Measurements from ENCODE around the gene RNH1. TPM values are rescaled to one million over a fixed set of nuclear protein-coding genes. Genes with fewer than 3 reads are reported as not detected.
A peak's percentile ranks its signal among the peaks of the same experiment; 100 is the strongest.

Gene RNH1
- total RNA-seq, 2 experiments from 2014 or later = 90.6 to 99.5 TPM

DNA sequence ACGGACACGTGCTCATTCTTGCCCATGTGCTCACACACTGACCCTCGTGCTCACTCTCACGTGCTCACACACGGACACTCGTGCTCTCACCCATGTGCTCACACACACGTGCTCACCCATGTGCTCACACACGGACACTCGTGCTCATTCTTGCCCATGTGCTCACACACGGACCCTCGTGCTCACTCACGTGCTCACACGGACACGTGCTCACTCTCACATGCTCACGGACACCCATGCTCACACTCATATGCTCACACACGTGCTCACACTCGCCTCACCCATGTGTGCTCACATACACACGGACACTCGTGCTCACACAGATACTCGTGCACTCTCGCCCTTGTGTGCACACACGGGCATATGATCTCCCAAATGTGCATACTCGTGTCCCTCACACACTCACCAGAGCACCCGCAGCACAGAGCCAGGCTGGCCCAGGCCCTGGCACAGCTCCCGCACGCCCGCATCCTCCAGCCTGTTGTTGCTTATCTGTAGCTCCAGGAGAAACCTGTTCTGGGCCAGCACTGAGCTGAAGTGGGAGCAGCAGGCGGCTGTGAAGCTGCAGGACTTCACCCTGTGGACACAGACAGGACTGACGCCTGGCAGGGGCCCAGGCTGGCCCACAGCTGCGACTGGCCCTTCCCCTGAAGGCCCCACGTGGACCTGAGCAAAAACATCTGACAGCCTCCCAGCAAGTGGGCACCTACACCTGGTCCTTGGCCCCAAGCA, 9.3 kb downstream of the RNH1 start:
- no peak overlapping the region for H3K4me3 Mint-ChIP-seq
- H3K4me1 Mint-ChIP-seq = peaks cover 14% of the 10 kb centered on the region
- POLR2A ChIA-PET = no interaction called here
- H3K9me3 Mint-ChIP-seq = peaks cover 3% of the 10 kb centered on the region
- no peak for DNase-seq
- no peaks in the 10 kb centered on the region for H3K27me3 Mint-ChIP-seq
- peaks cover 38% of the 10 kb centered on the region for H3K36me3 Mint-ChIP-seq (ENCODE audit: low read depth)
- CTCF ChIA-PET = interaction anchor here (0.9 to 1.8 kb wide), 3 partner anchors 21 to 48 kb away, joined by 3 to 4 read pairs (median 3); no protein-coding TSS in a partner anchor
- no peak overlapping the region for H3K27ac Mint-ChIP-seq

DNA sequence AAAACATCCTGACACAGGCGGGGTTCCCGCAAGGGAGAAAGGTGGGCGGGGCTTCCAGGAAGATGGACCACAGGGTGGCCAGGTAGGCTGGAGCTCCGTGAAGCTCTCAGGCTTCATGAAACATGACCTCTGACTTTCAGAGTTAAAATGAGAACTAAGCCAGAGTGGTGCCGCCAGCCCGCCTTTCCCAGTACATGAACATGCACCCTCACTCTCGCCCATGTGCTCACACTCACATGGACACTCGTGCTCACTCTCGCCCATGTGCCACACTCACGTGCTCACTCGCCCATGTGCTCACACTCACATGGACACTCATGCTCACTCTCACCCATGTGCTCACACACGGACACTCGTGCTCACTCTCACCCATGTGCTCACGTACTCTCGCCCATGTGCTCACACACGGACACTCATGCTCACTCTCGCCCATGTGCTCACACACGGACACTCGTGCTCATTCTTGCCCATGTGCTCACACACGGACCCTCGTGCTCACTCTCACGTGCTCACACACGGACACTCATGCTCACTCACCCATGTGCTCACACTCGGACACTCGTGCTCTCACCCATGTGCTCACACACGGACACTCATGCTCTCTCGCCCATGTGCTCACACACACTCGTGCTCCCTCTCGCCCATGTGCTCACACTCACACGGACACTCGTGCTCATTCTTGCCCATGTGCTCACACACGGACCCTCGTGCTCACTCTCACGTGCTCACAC, 10.0 kb downstream of the RNH1 start:
- no peak for DNase-seq
- Mint-ChIP-seq H3K36me3 (ENCODE audit: low read depth) (peaks cover 38% of the 10 kb centered on the region), H3K27ac (no peak overlapping the region), H3K4me1 (peaks cover 14% of the 10 kb centered on the region), H3K9me3 (peaks cover 3% of the 10 kb centered on the region), H3K27me3 (no peaks in the 10 kb centered on the region), H3K4me3 (no peak overlapping the region)
- ChIA-PET CTCF (interaction anchor here (1.8 kb wide), 1 partner anchor 36 kb away, joined by 4 read pairs; no protein-coding TSS in a partner anchor), POLR2A (no interaction called here)

DNA sequence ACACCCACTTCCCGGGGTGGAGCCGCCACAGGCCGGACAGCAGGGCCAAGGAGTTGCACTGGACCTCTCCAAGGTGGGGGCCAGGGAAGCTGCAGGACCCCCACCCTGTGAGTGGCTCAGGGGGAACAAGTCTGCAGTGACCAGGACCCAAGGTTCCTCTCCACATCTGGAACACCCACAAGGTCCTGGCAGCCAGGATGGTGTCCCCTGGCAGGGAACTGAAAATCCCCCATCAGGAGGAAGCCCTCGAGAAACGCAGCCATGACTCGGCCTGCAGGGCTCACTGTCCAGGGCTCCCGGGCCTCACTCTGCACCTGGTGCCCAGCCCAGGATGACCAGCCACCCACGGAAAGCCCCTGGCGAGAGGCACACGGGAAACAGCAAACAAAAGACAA, 11.5 kb downstream of the RNH1 start:
- POLR2A ChIA-PET = no interaction called here
- CTCF ChIA-PET = no interaction called here
- H3K27me3 Mint-ChIP-seq = no peaks in the 10 kb centered on the region
- peaks cover 33% of the 10 kb centered on the region for H3K36me3 Mint-ChIP-seq (ENCODE audit: low read depth)
- peaks cover 3% of the 10 kb centered on the region for H3K9me3 Mint-ChIP-seq
- peaks cover 11% of the 10 kb centered on the region for H3K4me1 Mint-ChIP-seq
- no peak for DNase-seq
- no peak overlapping the region for H3K27ac Mint-ChIP-seq
- no peak overlapping the region for H3K4me3 Mint-ChIP-seq

DNA sequence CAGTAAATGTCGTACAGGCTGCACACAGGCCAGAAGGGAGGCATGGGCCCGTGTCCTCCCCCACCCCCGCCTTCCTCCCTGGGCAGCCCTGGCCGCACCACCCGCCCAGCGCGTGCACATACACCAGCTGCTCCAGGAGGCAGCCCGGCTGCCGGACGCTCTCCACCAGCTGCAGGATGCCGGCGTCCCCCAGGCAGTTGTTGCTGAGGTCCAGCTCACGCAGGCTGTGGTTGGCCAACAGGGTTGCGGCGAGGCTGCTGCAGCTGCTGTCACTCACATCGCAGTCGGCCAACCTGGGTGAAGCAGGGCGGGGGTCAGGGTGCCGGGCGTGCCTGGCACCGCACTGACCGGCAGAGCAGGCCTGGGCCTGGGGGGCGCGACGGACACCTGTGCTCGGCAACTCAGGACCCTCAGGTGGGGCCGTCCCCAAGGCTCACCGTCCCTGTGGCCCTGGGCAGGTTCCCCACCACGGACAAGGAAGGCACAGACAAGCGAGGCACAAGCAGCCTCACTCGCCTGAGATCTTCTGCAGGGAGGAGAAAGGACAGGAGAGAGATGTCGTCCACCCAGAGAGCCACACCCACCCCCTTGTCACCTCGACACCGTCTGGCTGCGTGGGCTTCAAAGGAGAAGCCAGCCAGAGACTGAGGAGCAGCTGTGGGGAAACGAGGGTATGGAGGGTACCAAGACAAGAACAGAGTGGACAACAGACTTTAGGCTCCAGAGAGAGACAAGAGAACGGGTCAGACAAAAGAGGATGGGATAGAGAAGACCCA, 12.1 kb downstream of the RNH1 start:
- Mint-ChIP-seq H3K9me3 (peaks cover 3% of the 10 kb centered on the region), H3K4me1 (peaks cover 11% of the 10 kb centered on the region), H3K27me3 (no peaks in the 10 kb centered on the region), H3K36me3 (ENCODE audit: low read depth) (peaks cover 30% of the 10 kb centered on the region), H3K27ac (no peak overlapping the region), H3K4me3 (no peak overlapping the region)
- DNase-seq = no peak
- CTCF ChIA-PET = interaction anchor here (0.6 to 1.6 kb wide), 2 partner anchors 14 to 46 kb away, joined by 3 to 4 read pairs; partner anchors contain the start of gene PTDSS2
- POLR2A ChIA-PET = no interaction called here

DNA sequence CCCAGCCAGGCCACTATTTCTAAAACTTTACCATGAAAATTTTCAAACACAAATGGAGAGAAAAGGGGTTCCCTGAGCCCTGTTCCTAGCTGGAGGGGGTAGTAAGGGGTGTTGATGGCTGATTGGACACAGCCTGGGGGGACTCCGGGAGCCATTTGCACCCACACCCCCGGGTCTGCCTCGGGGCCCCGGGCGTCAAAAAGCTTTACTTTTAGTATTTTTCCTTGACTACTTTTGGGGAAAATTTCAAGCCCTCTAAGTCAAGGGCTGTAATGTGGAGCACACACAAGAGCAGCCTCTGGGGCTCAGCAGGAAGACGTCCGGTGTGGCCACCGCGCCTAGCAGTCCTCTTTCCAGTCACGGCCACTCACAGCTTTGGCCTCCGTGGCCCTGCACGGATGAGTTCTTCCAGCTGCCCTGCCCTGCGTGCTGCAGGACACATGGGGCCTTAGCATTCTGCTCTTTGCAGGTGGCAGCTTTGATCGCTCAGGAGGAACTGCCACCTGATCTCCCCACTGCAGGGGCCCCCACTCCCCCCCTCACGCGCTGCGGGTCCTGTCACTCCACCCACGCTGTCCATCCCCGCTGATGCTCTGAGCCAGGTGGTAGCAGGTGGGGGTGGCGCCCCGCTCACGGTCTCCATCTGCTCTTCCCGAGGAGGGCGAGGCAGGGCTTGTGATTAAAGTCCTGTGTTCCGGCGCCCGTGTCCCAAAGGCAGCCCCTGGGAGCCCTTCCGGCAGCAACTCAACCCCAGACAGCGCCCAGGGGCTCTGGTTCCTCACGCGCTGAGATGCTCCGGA, 14.4 kb downstream of the RNH1 start:
- ChIA-PET POLR2A (no interaction called here), CTCF (interaction anchor here (1.5 kb wide), 1 partner anchor 63 kb away, joined by 4 read pairs; no protein-coding TSS in a partner anchor)
- no peak for DNase-seq
- H3K27ac Mint-ChIP-seq = peak overlapping the region; percentile 25
- no peaks in the 10 kb centered on the region for H3K27me3 Mint-ChIP-seq
- no peak overlapping the region for H3K4me3 Mint-ChIP-seq
- peaks cover 21% of the 10 kb centered on the region for H3K36me3 Mint-ChIP-seq (ENCODE audit: low read depth)
- H3K9me3 Mint-ChIP-seq = peaks cover 2% of the 10 kb centered on the region
- H3K4me1 Mint-ChIP-seq = peaks cover 9% of the 10 kb centered on the region

DNA sequence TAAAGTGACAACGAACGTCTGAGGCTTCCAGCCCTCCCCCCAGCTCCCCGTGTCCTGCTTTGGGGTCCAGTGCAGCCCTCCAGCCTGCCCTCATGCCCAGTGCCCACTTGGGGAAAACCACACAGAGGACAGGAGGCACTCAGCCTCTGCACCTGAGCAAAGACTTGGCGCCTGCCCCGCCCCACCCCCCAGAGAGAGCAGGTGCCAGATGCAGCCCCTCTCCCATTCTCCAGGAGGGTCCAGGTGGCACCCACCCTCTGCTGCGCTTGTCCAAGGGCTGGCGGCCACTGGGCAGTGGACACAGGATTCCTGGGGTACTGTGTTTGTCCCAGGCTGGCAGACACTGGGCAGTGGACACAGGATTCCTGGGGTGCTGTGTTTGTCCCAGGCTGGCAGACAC, 15.7 kb downstream of the RNH1 start:
- Mint-ChIP-seq H3K4me3 (no peak overlapping the region), H3K27ac (no peak overlapping the region), H3K4me1 (no peaks in the 10 kb centered on the region), H3K9me3 (no peaks in the 10 kb centered on the region), H3K36me3 (ENCODE audit: low read depth) (peaks cover 10% of the 10 kb centered on the region), H3K27me3 (no peaks in the 10 kb centered on the region)
- POLR2A ChIA-PET = no interaction called here
- CTCF ChIA-PET = no interaction called here
- DNase-seq = no peak

DNA sequence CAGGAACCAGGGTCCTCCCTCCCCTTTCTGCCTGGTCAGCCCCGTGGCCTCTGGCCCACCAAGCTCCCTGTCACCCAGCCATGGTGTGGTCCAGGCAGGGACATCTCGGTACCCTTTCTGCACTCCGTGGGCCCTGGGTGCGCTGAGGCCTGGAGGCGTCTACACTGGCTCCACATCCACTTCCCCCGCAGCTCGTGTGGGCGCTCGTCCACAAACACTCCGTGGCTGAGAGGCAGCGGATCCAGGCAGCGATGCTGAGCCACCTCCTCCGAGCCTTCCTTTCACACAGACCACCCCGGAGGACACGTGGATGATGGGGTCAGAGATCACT, 16.1 kb downstream of the RNH1 start:
- Mint-ChIP-seq H3K27ac (no peak overlapping the region), H3K9me3 (no peaks in the 10 kb centered on the region), H3K4me1 (no peaks in the 10 kb centered on the region), H3K27me3 (no peaks in the 10 kb centered on the region), H3K36me3 (ENCODE audit: low read depth) (peaks cover 8% of the 10 kb centered on the region), H3K4me3 (no peak overlapping the region)
- ChIA-PET CTCF (no interaction called here), POLR2A (no interaction called here)
- DNase-seq = no peak

DNA sequence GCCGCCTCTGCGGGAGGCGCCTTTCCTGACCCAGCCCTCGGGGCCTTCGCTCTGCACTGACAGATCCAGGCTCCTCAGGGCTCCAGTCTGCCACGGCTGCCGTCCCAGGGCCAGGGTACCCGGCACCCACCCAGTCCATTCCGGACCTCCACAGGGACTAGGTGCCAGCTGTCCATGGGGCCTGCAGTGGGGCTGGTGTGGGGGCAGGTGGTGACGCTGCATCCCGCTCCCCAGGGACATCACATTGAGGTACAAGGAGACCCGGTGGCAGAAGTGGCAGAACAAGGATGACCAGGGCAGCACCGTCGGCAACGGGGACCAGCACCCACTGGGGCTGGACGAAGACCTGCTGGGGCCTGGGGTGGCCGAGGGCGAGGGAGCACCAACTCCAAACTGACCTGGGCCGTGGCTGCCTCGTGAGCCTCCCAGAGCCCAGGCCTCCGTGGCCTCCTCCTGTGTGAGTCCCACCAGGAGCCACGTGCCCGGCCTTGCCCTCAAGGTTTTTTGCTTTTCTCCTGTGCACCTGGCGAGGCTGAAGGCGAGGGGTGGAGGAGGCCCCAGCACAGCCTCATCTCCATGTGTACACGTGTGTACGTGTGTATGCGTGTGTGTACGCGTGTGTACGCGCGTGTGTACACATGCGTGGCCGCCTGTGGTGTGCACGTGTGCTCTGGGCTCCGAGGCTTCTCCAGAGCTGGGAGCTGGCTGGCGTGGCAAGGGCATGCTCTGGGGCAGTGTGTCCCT, 16.7 kb downstream of the RNH1 start:
- Mint-ChIP-seq H3K27ac (no peak overlapping the region), H3K4me3 (no peak overlapping the region), H3K9me3 (no peaks in the 10 kb centered on the region)

DNA sequence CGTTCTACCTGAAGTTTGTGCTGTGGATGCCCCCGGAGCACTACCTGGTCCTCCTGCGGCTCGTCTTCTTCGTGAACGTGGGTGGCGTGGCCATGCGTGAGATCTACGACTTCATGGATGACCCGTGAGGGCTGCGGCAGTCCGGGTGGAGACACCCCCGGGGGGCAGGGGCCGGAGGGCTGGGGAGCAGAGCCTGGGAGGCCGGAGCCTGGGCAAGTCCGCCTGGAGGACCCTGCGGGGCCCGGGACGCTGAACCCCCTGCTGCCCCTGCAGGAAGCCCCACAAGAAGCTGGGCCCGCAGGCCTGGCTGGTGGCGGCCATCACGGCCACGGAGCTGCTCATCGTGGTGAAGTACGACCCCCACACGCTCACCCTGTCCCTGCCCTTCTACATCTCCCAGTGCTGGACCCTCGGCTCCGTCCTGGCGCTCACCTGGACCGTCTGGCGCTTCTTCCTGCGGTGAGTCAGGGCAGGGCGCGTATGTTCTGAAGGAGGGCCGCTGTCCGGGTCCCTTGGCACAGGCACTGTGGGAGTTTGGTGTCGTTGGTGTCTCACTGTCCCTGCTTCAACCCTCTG, 17.3 kb downstream of the RNH1 start:
- Mint-ChIP-seq H3K27ac (no peak overlapping the region), H3K4me3 (no peak overlapping the region), H3K27me3 (no peaks in the 10 kb centered on the region), H3K9me3 (no peaks in the 10 kb centered on the region), H3K4me1 (no peaks in the 10 kb centered on the region), H3K36me3 (ENCODE audit: low read depth) (peaks cover 3% of the 10 kb centered on the region)
- ChIA-PET CTCF (interaction anchor here (0.9 kb wide), 1 partner anchor 17 kb away, joined by 3 read pairs; no protein-coding TSS in a partner anchor), POLR2A (no interaction called here)
- DNase-seq = no peak

More for the DNA sequence above, 16.7 kb downstream of the RNH1 start:
- Mint-ChIP-seq H3K36me3 (ENCODE audit: low read depth) (peaks cover 5% of the 10 kb centered on the region), H3K4me1 (no peaks in the 10 kb centered on the region), H3K27me3 (no peaks in the 10 kb centered on the region)
- no peak for DNase-seq
- ChIA-PET CTCF (no interaction called here), POLR2A (no interaction called here)

DNA sequence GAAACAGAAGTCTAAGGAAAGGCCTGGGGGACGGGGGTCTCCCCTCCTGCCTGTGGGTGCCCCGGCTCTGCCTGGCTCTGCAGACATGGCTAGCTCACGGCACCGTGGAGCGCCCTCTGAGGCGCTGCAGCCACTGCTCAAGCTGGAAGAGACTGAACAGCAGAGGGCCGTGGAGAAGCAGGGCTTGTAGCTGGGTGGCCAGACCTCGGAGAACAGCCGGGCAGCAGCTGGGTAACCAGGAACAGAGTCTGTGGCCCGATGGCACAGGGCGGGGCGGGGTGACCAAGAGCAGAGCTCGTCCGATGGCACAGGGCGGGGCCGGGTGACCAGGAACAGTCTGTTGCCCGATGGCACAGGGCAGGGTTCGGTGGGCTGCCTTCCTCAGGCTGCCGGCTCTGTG, 18.1 kb downstream of the RNH1 start:
- no peak for DNase-seq
- H3K9me3 Mint-ChIP-seq = no peaks in the 10 kb centered on the region
- H3K27ac Mint-ChIP-seq = no peak overlapping the region
- ChIA-PET POLR2A (no interaction called here), CTCF (interaction anchor here (0.9 kb wide), 1 partner anchor 16 kb away, joined by 3 read pairs; no protein-coding TSS in a partner anchor)
- no peaks in the 10 kb centered on the region for H3K36me3 Mint-ChIP-seq (ENCODE audit: low read depth)
- no peaks in the 10 kb centered on the region for H3K27me3 Mint-ChIP-seq
- no peaks in the 10 kb centered on the region for H3K4me1 Mint-ChIP-seq
- H3K4me3 Mint-ChIP-seq = no peak overlapping the region

DNA sequence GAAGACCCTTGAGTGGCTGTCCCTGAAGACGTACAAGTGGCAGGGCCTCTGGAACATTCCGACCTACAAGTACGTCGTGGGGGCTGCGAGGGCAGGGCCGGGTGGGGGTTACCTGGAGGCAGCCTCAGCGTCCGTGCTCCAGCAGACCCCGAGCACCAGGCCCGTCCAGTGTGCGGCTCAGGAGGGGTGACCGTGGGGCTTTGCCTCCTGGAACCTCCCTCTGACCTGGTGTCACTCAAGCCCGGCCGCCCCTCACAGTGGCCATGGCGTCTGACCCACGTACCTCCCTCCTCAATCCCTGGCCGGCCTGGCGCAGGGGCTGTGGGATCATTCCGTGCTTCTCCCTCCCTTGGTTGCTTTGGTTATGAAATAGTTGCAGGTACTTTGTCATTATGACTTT, 18.5 kb downstream of the RNH1 start:
- H3K36me3 Mint-ChIP-seq (ENCODE audit: low read depth) = no peaks in the 10 kb centered on the region
- no peak for DNase-seq
- no peaks in the 10 kb centered on the region for H3K9me3 Mint-ChIP-seq
- ChIA-PET CTCF (interaction anchor here (0.9 kb wide), 1 partner anchor 16 kb away, joined by 3 read pairs; no protein-coding TSS in a partner anchor), POLR2A (no interaction called here)
- H3K27ac Mint-ChIP-seq = no peak overlapping the region
- no peaks in the 10 kb centered on the region for H3K4me1 Mint-ChIP-seq
- H3K27me3 Mint-ChIP-seq = no peaks in the 10 kb centered on the region
- no peak overlapping the region for H3K4me3 Mint-ChIP-seq

DNA sequence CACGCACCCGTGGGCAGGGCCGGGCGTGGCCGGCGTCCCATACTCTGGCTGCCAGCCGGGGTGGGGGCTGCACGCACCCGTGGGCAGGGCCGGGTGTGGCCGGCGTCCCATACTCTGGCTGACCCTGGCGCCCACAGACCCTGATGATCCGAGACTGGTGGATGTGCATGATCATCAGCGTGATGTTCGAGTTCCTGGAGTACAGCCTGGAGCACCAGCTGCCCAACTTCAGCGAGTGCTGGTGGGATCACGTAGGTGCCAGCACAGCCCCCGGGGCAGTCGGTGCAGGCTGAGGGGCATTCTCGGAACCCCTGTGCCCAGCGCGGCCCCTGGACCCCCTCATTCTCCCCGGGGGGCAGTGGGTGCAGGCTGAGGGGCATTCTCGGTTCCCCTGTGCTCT, 19.0 kb downstream of the RNH1 start:
- no peak for DNase-seq
- H3K4me3 Mint-ChIP-seq = no peak overlapping the region
- CTCF ChIA-PET = no interaction called here
- H3K27ac Mint-ChIP-seq = no peak overlapping the region
- POLR2A ChIA-PET = no interaction called here
- H3K4me1 Mint-ChIP-seq = no peaks in the 10 kb centered on the region
- no peaks in the 10 kb centered on the region for H3K9me3 Mint-ChIP-seq
- no peaks in the 10 kb centered on the region for H3K27me3 Mint-ChIP-seq
- H3K36me3 Mint-ChIP-seq (ENCODE audit: low read depth) = no peaks in the 10 kb centered on the region

Data from activated CD4-positive, alpha-beta T cell treated with anti-CD3 and anti-CD28 coated beads, Interleukin-2, amount 10 ng/mL, durations not matched to agents 7 days and 5 days (primary cell).